GM12891 (cell line): ENCODE data around the gene ZNRD2.

Experiments
- PAX5 ChIP-seq: IDR thresholded peaks from 2 replicates; pipeline ENCODE4 v1.6.1; 2011; ENCODE audit warnings: low read length, moderate library complexity, mild to moderate bottlenecking; ENCODE audit not compliant: insufficient read depth, severe bottlenecking
- POLR2A ChIP-seq: IDR thresholded peaks from 2 replicates; pipeline ENCODE4 v1.6.1; 2011; ENCODE audit warnings: low read depth, low read length, control low read depth
- POLR2AphosphoS5 ChIP-seq: IDR thresholded peaks from 2 replicates; pipeline ENCODE4 v1.6.1; 2011; ENCODE audit warnings: low read depth, low read length, control low read depth

DNA sequence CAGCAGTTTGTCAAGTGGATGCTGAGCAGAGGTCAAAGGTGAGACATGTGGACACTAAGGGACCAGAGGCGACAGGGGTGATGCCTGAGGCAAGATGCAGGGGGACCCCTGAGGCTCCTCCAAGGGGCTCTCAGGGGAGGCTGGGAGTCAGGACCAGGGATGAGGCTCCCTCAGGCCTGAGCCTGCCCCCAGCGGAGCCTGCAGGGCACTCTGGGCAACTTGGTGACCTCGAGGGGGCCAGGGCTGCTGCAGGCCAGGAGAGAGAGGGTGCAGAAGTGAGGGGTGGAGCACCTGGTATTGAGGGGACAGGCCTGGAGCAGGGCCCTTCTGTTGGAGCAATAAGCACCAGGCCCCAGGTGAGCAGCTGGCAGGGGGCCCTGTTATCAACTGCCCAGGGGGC is 11.7 kb downstream of the ZNRD2 start:
- no peak for TF ChIP-seq POLR2A
- TF ChIP-seq POLR2AphosphoS5 = no peak
- no peak for TF ChIP-seq PAX5
